Amygdala (tissue), 56 donors: ENCODE measurements around the gene FLT1.

Experiments used
- DNase-seq, 56 donors: peaks; one replicate each; lab custom pipeline; 2025; lab: John Stamatoyannopoulos, UW

FLT1 gene

DNA sequence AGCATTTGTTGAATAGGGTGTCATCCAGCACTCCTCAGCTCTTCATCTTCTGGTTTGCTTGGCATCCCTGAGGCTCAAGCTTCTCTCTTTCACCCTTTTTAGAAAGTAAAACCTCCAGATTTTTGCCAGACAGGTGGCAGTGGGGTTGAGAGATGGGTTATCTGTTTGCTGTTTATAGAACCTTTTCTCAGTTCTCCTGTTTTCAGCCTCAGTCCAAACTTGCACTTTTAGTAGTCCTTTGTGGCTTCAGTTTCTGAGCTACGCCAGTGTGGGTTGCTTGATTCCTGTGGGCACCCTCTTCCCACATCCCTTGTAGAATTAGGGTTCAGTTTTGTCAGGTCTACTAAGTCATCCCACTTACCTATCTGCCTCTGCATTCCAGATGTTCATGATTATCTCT is 208.7 kb downstream of the FLT1 start:
- no peak for DNase-seq

- DNase-seq, result no peak
These were observed 211.3 kb downstream of the FLT1 start for GRCh38 chr13:28283600-28283999.

DNA sequence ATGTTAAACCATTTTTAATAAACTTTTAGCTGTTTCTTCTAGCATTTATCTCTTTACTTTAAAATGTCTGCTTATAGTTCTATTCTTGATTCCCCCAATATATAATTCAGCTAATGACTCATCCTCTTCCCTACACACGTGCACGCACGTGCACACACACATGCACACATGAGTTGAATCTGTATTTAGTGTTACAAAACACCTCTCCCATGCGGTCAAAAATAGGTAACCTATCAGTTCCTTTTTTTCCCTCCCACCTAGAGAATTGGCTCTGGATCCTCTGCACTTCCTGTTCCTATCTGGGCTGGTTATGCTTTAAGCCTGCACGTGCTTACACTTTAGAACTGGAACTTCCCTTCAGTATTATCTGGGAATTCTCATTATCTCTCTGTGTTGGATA is 212.5 kb downstream of the FLT1 start:
- no peak for DNase-seq

DNA sequence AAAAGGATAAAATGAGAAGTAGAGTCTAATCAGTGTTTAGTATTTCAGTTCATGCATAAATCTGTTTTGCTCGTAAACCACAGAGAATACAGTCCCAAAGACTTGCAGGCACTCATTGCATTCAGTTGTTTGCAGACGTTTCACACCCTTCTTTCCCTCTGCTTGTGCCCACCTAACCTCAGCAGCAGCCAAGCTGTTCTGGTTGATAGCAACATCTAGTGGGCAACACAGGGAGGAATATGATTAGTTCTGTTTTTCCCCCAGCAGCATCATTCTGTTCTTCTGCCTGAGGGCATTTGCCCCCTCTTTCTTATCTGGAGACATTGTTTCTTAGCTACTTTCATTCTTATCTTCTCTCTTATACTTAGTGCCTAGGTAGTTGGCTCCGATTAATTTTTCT is 221.0 kb downstream of the FLT1 start:
- DNase-seq, result no peak

DNA sequence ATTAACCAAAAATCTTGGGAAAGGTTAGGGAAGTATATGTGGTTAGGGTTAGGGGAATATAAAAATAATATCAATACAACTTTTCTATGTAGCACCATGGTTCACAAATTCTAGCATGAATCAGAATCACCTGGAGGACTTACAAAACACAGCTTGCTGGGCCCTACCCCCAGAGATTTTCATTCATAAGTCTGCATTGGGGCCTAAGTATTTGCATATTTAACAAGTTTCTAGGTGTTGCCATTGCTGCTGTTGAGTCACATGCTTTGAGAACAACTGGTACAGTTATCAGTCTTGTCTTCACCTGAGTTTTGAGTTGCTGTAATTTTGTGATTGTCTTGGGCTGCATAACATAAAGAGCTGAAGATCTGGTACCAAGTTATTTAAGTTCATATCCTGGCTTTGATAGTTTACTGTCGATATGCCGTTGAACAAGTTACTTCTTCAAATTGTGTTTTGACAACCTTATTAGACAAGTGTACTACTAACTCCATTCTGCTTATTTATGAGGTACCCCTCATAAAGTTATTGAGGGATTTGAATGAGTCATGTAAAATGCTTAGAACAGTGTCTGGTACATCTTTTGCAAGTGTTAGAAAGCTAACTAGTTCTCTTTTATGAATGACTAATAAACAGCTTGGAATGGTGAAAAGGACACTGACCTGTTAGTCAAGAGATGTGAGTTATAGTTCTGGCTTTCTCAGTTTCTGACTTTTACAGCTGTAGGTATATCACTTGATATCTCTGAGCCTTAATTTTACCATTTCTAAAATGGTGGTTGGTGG is 223.7 kb downstream of the FLT1 start:
- DNase-seq, result no peak

DNA sequence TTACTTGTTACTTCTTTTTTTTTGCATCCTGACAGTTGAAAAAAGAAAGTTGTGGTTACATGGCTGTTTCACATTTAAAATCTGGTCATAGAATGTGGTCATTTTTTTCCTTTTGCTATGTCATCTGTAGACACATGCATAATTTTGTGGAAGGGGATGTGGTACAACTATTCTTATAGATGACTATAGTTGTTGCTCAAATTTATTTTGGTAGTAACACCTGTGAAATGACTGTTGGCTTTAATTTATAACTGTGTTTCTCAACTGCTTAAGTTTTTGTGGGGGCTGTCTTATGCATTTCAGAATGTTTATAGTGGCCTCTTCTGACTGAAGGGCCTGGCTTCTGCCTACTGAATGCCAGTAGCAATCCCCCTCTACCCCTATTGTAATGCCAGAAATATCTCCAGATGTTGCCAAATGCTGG is 226.1 kb downstream of the FLT1 start:
- no peak for DNase-seq

- DNase-seq, result no peak
These were observed 227.4 kb downstream of the FLT1 start for GRCh38 chr13:28267497-28267896.

- DNase-seq, result no peak
These were observed 236.5 kb downstream of the FLT1 start for GRCh38 chr13:28258417-28258816.

- DNase-seq, result no peak
These were observed 237.6 kb downstream of the FLT1 start for GRCh38 chr13:28257305-28257704.

GRCh38 chr13:28252547-28252946 is 242.4 kb downstream of the FLT1 start:
- DNase-seq, result no peak

GRCh38 chr13:28251466-28251865 is 243.5 kb downstream of the FLT1 start:
- DNase-seq, result no peak

DNA sequence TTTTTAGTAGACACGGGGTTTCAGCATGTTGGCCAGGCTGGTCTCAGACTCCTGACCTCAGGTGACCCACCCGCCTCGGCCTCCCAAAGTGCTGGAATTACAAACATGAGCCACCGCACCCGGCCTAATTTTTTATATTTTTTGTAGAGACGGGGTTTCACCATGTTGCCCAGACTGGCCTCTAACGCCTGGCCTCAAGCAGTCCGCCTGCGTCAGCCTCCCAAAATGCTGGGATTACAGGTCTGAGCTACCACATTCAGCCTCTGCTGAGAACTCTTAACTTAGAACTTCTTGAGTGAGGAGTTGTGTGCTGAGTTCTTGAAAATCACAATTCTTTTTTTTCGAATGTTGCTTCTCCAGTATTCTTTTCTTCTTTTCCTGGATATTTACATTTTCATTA is 244.4 kb downstream of the FLT1 start:
- no peak for DNase-seq
